Measurements from ENCODE around the gene POLR2L.

DNA sequence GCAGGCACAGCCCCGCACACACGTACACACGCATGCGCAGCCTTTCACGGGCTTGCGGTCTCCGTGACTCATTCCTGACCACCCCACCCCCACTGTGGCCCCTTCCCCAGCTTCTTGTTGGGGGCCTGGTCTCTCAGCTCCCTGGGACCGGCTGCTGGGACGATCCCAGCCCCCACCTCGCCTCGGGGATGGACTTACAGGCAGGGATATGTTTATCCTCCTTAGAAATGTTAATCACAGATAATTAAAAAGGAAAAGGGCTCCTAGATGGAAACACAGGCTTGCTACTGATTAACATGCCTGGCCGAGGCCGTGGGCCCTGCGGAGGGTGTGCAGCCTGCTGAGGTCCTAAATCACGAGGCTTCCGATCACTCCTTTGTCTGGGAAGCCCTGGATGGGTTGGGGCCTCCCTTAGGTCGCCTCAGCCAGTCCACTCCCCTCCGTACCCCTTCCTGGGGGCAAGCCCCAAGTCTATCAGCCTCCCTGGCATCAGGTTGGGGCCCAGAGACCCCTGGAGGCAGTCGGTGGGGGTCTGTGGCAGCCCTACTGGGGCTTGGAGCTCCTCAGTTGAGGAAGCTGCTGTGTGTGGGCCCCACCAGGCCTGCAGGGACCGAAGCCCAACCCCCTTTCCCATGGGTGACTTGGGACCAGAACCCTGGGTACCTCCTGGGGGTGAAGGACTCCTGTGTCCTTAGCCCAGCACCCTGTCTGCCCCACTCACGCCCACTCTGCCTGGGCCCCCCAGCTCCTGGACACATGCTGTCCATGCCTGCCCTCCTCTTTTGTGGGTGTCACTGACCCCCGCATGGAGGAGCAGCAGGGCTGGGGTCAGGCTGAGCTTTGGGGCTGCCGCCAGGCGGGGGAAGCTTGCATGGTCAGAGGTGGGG, 20.9 kb upstream of the POLR2L start:
- TF ChIP-seq TAF1 (IDR thresholded peaks at IDR 0.05; ENCODE audit: borderline replicate concordance, insufficient read depth, low read length) (no peak), POLR2AphosphoS5 (IDR thresholded peaks at IDR 0.05; ENCODE audit: low read depth, low read length) (no peak)
